Ectodermal cell (in vitro differentiated cells): ENCODE results near the gene ZNF691. TPM values are rescaled to one million over a fixed set of nuclear protein-coding genes. Genes with fewer than 3 reads are reported as not detected.
"Not testable (repeated sequence)": the region's sequence is repeated elsewhere in the genome, so short reads cannot be mapped to it uniquely, and the experiment has no call there.

ENCODE experiments used
- H3K27ac ChIP-seq: 2 replicates; pipeline ENCODE4 v1.7.0; 2013; ENCODE audit warnings: mild to moderate bottlenecking, low read depth, low read length; ENCODE audit not compliant: insufficient read depth, poor library complexity, severe bottlenecking
- H3K27me3 ChIP-seq: 2 replicates; pipeline ENCODE4 v1.7.0; 2013; ENCODE audit warnings: mild to moderate bottlenecking, low read length; ENCODE audit not compliant: insufficient read depth, control insufficient read depth, poor library complexity, severe bottlenecking
- H3K36me3 ChIP-seq: one replicate; pipeline ENCODE4 v1.7.0; 2013; ENCODE audit warnings: low read length; ENCODE audit not compliant: control insufficient read depth, insufficient read depth
- H3K4me1 ChIP-seq: one replicate; pipeline ENCODE4 v1.7.0; 2013; ENCODE audit warnings: low read length; ENCODE audit not compliant: control insufficient read depth, insufficient read depth
- H3K4me3 ChIP-seq: 2 replicates; pipeline ENCODE4 v1.7.0; 2013; ENCODE audit warnings: low read depth, low read length, control low read depth; ENCODE audit not compliant: insufficient read depth
- H3K9me3 ChIP-seq: 2 replicates; pipeline ENCODE4 v1.7.0; 2013; ENCODE audit warnings: mild to moderate bottlenecking, low read length, moderate library complexity; ENCODE audit not compliant: control insufficient read depth
- WGBS, 2 experiments: methylation state at CpG; one replicate each; pipeline ENCODE4 v1.1.7; 2013; ENCODE audit warnings: missing lambda C conversion rate in 2 of 2; 5-methylcytosine and 5-hydroxymethylcytosine counted together
- polyA plus RNA-seq, 4 experiments: library from polyadenylated mRNA; stranded (reverse); fragments of 50-300 nt; gene quantifications; one replicate each; pipeline ENCODE4 v1.2.3, GENCODE V29; 2013

ZNF691 gene, protein sequence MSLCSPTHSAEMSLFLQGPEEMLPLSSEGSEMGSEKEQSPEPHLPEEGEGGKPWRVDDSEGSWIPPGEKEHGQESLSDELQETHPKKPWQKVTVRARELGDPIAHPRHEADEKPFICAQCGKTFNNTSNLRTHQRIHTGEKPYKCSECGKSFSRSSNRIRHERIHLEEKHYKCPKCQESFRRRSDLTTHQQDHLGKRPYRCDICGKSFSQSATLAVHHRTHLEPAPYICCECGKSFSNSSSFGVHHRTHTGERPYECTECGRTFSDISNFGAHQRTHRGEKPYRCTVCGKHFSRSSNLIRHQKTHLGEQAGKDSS
- 21.6 TPM for polyA plus RNA-seq (2013, experiment 1 of 4)
- 21.4 TPM for polyA plus RNA-seq (2013, experiment 2 of 4)
- 15.6 TPM for polyA plus RNA-seq (2013, experiment 3 of 4)
- polyA plus RNA-seq (2013, experiment 4 of 4), result 18.2 TPM

DNA sequence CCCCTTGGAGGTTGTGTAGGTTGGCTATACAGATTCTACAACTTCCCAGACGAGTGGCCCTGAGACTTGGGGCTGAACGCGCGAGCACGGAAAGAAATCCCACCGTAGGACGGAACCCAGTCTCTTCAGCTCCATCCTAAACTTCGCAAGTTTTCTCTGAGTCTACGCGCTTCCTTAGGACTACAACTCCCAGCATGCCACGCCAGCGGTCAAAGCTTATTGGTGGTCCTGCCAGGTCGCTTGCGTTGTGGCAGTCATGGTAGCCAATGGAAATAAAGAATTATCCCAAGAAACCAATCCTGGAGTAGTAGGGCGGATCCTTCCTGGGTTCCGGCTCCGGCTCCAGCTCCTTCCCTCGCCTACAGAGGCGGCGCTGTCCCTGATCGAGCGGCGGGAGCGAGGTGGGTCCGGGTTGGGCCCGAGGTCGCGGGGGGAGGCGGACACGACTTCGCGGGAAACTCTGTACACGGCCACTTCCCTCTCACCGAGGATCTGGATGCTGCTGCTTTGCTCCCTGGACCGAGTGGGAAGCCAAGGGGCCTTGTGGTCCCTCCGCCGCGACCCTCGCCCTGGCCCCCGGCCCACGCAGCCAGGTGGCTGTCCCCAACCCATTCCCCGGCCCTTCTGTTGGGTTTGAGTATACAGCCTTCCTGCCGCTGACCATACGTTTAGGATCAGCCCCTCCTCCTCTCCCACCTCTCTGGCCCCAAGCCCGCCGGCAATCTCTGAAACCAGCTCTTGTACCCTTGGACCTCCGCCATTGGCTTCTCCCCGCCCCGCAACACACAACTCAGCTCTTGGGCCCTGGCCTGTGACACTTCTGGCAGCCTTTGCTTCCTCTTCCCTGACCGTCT lies at the start of gene ZNF691:
TSS of gene ZNF691 (plus strand) at position 357 of the 854 bp plus-strand sequence. CDS start 3,046 bp downstream, outside the sequence.
- Histone ChIP-seq H3K4me3 (peak within 1 kb of the TSS; percentile 94), H3K9me3 (no peaks in the 10 kb centered on the region), H3K36me3 (peaks cover 22% of the 10 kb centered on the region), H3K4me1 (peaks cover 11% of the 10 kb centered on the region), H3K27ac (no peak within 1 kb of the TSS), H3K27me3 (no peaks in the 10 kb centered on the region)
- 0 to 1% methylated on average over 50 of the region's 50 CpGs for WGBS, 2 experiments

GRCh38 chr1:42797414-42797813 lies 49.0 kb upstream of the ZNF691 start:
- Histone ChIP-seq H3K27me3 (no peaks in the 10 kb centered on the region), H3K4me3 (no peak overlapping the region), H3K27ac (no peak overlapping the region), H3K9me3 (no peaks in the 10 kb centered on the region), H3K4me1 (no peaks in the 10 kb centered on the region), H3K36me3 (no peaks in the 10 kb centered on the region)
- 95 to 97% methylated on average over 3 of the region's 3 CpGs for WGBS, 2 experiments

DNA sequence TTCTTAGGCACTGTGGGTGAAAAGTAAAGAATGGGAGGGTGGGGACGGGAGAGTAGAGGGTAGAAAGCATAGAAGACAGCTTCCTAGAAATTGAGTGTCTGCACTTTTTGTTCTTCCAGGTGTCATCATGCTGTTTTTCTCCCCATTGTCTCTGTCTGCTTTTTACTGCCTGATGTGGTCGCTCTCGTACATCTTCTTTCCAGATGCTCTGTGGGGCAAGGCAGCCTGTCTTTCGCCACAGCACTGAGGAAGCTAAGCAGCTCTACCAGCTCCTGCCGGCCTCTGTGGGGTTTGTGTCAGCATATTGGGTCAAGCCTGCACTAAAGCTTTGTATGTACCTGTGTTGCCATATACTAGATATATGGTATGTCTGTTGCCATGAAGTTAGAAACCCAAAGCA lies 48.4 kb upstream of the ZNF691 start:
- no peaks in the 10 kb centered on the region for H3K4me1 ChIP-seq
- H3K27ac ChIP-seq, result no peak overlapping the region
- no peaks in the 10 kb centered on the region for H3K27me3 ChIP-seq
- no peaks in the 10 kb centered on the region for H3K36me3 ChIP-seq
- no peaks in the 10 kb centered on the region for H3K9me3 ChIP-seq
- 81 to 88% methylated on average over 5 of the region's 5 CpGs for WGBS, 2 experiments
- no peak overlapping the region for H3K4me3 ChIP-seq

DNA sequence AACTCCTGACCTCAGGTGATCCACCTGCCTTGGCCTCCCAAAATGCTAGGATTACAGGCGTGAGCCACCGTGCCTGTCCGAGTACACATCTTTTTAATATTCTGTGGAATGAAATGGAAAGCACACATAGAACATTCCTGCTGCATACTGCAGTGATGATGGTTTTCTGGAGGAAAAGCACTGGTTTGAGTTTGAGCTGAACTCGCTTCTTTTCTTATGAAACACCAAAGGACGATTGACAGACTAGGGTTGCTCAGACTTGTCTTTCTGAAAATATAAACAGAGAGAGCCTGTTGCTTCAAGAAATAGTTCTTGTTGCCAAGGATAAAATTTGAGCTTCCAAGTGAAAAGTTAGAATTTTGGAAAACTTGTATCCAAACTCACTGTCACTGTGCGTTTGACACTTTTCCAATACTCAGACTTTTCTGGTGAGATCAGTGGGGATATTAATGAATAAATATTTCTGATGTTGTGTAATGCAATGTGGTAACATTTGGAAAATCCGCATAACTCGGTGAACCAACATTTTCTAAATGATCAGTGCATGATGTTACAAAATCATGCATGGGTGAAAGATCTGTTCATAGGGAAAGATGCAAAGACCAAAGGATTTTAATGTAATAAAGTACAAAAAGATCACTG lies 44.5 kb upstream of the ZNF691 start:
- H3K9me3 ChIP-seq, result no peaks in the 10 kb centered on the region
- 95 to 97% methylated on average over 8 of the region's 8 CpGs for WGBS, 2 experiments
- H3K27ac ChIP-seq, result no peak overlapping the region
- H3K27me3 ChIP-seq, result no peaks in the 10 kb centered on the region
- no peak overlapping the region for H3K4me3 ChIP-seq
- H3K4me1 ChIP-seq, result no peaks in the 10 kb centered on the region
- H3K36me3 ChIP-seq, result no peaks in the 10 kb centered on the region

DNA sequence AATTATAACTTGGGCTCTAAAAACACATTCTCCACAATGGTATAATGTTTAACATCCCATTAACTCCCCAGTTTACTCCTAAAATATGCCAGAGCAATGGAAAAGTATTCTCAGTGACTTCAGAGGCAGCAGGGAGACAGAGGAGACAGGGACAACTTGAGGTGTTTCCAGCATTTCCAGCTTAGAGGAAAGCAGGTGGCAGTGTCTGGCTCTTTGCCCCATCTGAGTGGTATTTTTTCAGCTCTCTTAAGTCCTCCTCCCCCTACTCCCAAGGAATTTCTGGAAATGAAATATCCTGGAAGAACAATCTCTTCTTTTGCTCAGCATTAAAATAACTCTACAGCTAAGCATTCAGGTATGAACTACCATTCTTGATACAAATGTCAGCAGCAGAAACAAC lies 40.2 kb upstream of the ZNF691 start:
- no peak overlapping the region for H3K27ac ChIP-seq

GRCh38 chr1:42806593-42806992 lies 39.8 kb upstream of the ZNF691 start:
- no peak overlapping the region for H3K4me3 ChIP-seq
- peak overlapping the region; percentile 26 for H3K27ac ChIP-seq
- H3K36me3 ChIP-seq, result peaks cover 4% of the 10 kb centered on the region
- WGBS, 2 experiments, result 95 to 96% methylated on average over 5 of the region's 5 CpGs
- no peaks in the 10 kb centered on the region for H3K27me3 ChIP-seq
- H3K9me3 ChIP-seq, result no peaks in the 10 kb centered on the region
- H3K4me1 ChIP-seq, result no peaks in the 10 kb centered on the region

More for the DNA sequence above, 40.2 kb upstream of the ZNF691 start:
- Histone ChIP-seq H3K9me3 (no peaks in the 10 kb centered on the region), H3K4me3 (no peak overlapping the region), H3K27me3 (no peaks in the 10 kb centered on the region), H3K4me1 (no peaks in the 10 kb centered on the region), H3K36me3 (peaks cover 4% of the 10 kb centered on the region)

- no peaks in the 10 kb centered on the region for H3K9me3 ChIP-seq
- H3K36me3 ChIP-seq, result peaks cover 4% of the 10 kb centered on the region
- H3K27ac ChIP-seq, result no peak overlapping the region
- H3K4me1 ChIP-seq, result no peaks in the 10 kb centered on the region
- no peak overlapping the region for H3K4me3 ChIP-seq
- no peaks in the 10 kb centered on the region for H3K27me3 ChIP-seq
These were observed 39.3 kb upstream of the ZNF691 start for GRCh38 chr1:42807056-42807668.

- no CpG with 5 or more reads among the region's 3 CpGs for WGBS, 2 experiments
- not testable (repeated sequence) for H3K36me3 ChIP-seq, H3K27me3 ChIP-seq
These were observed 31.6 kb upstream of the ZNF691 start for GRCh38 chr1:42814815-42815214.

DNA sequence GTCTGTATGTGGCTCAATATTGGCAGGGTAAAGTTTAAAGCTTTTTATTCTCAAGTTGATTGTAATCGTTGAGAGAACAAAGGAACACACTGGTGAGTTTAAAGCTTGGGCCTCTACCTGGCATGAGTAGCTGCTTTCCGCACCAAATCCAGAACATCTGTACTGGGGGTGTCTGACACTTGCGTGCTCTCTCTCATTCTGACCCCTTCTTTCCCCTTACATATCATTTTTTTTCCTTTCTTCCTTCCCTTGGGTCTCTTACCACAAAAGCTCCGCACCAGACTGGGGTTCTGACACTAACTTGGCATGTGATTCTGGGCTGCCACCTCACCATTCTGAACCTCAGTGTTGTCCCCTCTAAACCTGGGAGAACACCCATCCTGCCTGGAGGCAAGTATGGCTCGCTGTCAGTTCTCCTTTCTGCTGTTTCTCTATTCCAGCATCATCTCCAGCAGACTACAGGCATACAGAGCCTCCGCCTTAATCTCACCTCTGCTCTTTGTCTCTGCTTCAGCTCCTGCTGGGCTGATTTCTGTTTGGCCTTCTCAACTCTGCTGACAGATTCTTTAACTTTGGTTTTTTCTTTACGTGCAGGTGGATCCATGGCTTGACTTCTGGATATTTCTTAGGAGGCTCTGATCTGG lies 30.4 kb upstream of the ZNF691 start:
- Histone ChIP-seq H3K36me3 (no peaks in the 10 kb centered on the region), H3K9me3 (no peaks in the 10 kb centered on the region), H3K27me3 (no peaks in the 10 kb centered on the region), H3K4me3 (peak overlapping the region; percentile 86), H3K27ac (peak overlapping the region; percentile 99), H3K4me1 (no peaks in the 10 kb centered on the region)
- WGBS, 2 experiments, result 53% methylated on average over 7 of the region's 7 CpGs

More at GRCh38 chr1:42814815-42815214, 31.6 kb upstream of the ZNF691 start:
- not testable (repeated sequence) for H3K27ac ChIP-seq, H3K4me1 ChIP-seq, H3K9me3 ChIP-seq, H3K4me3 ChIP-seq
